Osteoblast (primary cell): ENCODE results near the gene AXDND1. TPM values are rescaled to one million over a fixed set of nuclear protein-coding genes. Genes with fewer than 3 reads are reported as not detected.
"Not testable (repeated sequence)": the region's sequence is repeated elsewhere in the genome, so short reads cannot be mapped to it uniquely, and the experiment has no call there.

Experiments
- DNase-seq: peaks from one replicate; pipeline ENCODE4 v3.0.0; 2011; ENCODE audit warnings: low spot score, mixed read lengths; ENCODE audit not compliant: insufficient read length; ENCODE audit errors: missing footprints
- H2AFZ ChIP-seq: 2 replicates; pipeline ENCODE4 v1.6.0; 2011; ENCODE audit warnings: mild to moderate bottlenecking, low read length
- H3K27ac ChIP-seq: 2 replicates; pipeline ENCODE4 v1.5.1; 2011; ENCODE audit warnings: mild to moderate bottlenecking, low read depth, low read length, moderate library complexity
- H3K27me3 ChIP-seq: 2 replicates; pipeline ENCODE4 v1.6.0; 2012; ENCODE audit warnings: mild to moderate bottlenecking, control low read depth, inconsistent platforms, low read length, moderate library complexity; ENCODE audit not compliant: insufficient read depth
- H3K36me3 ChIP-seq: 2 replicates; pipeline ENCODE4 v1.5.1; 2011; ENCODE audit warnings: mild to moderate bottlenecking, low read length, control low read depth, moderate library complexity; ENCODE audit not compliant: insufficient read depth
- H3K4me1 ChIP-seq: 2 replicates; pipeline ENCODE4 v1.5.1; 2011; ENCODE audit warnings: mild to moderate bottlenecking, low read length, control low read depth, moderate library complexity; ENCODE audit not compliant: insufficient read depth
- H3K4me2 ChIP-seq: 2 replicates; pipeline ENCODE4 v1.6.0; 2011; ENCODE audit warnings: mild to moderate bottlenecking, low read length; ENCODE audit not compliant: insufficient read depth
- H3K4me3 ChIP-seq: fragments of 200-600 bp; sonication (generic); 3 replicates; pipeline ENCODE4 v1.5.1; 2012; ENCODE audit warnings: mild to moderate bottlenecking, low read length, inconsistent platforms; ENCODE audit not compliant: insufficient read depth
- H3K79me2 ChIP-seq: 2 replicates; pipeline ENCODE4 v1.6.0; 2012; ENCODE audit warnings: mild to moderate bottlenecking, low read length, control low read depth, inconsistent platforms; ENCODE audit not compliant: insufficient read depth
- H3K9me3 ChIP-seq: 2 replicates; pipeline ENCODE4 v1.5.1; 2011; ENCODE audit warnings: low read depth, low read length, control low read depth
- H4K20me1 ChIP-seq: 2 replicates; pipeline ENCODE4 v1.6.0; 2012; ENCODE audit warnings: mild to moderate bottlenecking, low read length, control low read depth; ENCODE audit not compliant: insufficient read depth
- CTCF ChIP-seq: IDR thresholded peaks from 2 replicates; pipeline ENCODE4 v1.5.1; 2011; ENCODE audit warnings: mild to moderate bottlenecking, low read depth, low read length, moderate library complexity; ENCODE audit errors: extremely low read depth
- total RNA-seq: library from RNA; depleted of rRNA; stranded (reverse); fragments of >200 nt; gene quantifications from 2 replicates; pipeline ENCODE4 v1.2.3, GENCODE V29; 2012

Gene AXDND1
- total RNA-seq, 1 donor = 0.72 TPM

GRCh38 chr1:179509384-179509783 lies 143.6 kb downstream of the AXDND1 start:
- Histone ChIP-seq H3K4me1 (no peaks in the 10 kb centered on the region), H2AFZ (no peak overlapping the region), H3K4me2 (no peak overlapping the region), H3K9me3 (no peaks in the 10 kb centered on the region), H3K36me3 (no peaks in the 10 kb centered on the region), H3K4me3 (no peak overlapping the region), H3K79me2 (no peaks in the 10 kb centered on the region), H4K20me1 (no peaks in the 10 kb centered on the region), H3K27me3 (no peaks in the 10 kb centered on the region), H3K27ac (no peak overlapping the region)
- TF ChIP-seq CTCF = no peak
- no peak for DNase-seq

- no peaks in the 10 kb centered on the region for H3K4me1 ChIP-seq
- no peaks in the 10 kb centered on the region for H3K79me2 ChIP-seq
- DNase-seq = no peak
- H3K4me2 ChIP-seq = no peak overlapping the region
- no peaks in the 10 kb centered on the region for H3K27me3 ChIP-seq
- no peaks in the 10 kb centered on the region for H3K36me3 ChIP-seq
- H2AFZ ChIP-seq = no peak overlapping the region
- H3K27ac ChIP-seq = no peak overlapping the region
- H4K20me1 ChIP-seq = no peaks in the 10 kb centered on the region
- no peak overlapping the region for H3K4me3 ChIP-seq
- no peaks in the 10 kb centered on the region for H3K9me3 ChIP-seq
- TF ChIP-seq CTCF = no peak
Observed at GRCh38 chr1:179510038-179510437, 144.3 kb downstream of the AXDND1 start.

- no peaks in the 10 kb centered on the region for H3K27me3 ChIP-seq
- no peak for DNase-seq
- H3K4me1 ChIP-seq = no peaks in the 10 kb centered on the region
- no peak overlapping the region for H3K27ac ChIP-seq
- no peak overlapping the region for H3K4me2 ChIP-seq
- H4K20me1 ChIP-seq = no peaks in the 10 kb centered on the region
- no peaks in the 10 kb centered on the region for H3K9me3 ChIP-seq
- no peak for TF ChIP-seq CTCF
- no peak overlapping the region for H2AFZ ChIP-seq
- no peak overlapping the region for H3K4me3 ChIP-seq
- H3K36me3 ChIP-seq = no peaks in the 10 kb centered on the region
- no peaks in the 10 kb centered on the region for H3K79me2 ChIP-seq
Observed at GRCh38 chr1:179516976-179517705, 151.4 kb downstream of the AXDND1 start.

- H3K4me1 ChIP-seq = not testable (repeated sequence)
Observed at GRCh38 chr1:179518544-179518943, 152.8 kb downstream of the AXDND1 start.

More at GRCh38 chr1:179518544-179518943, 152.8 kb downstream of the AXDND1 start:
- not testable (repeated sequence) for H3K4me3 ChIP-seq, H3K9me3 ChIP-seq, H3K27me3 ChIP-seq, H3K36me3 ChIP-seq, DNase-seq, H3K79me2 ChIP-seq, H3K4me2 ChIP-seq, H3K27ac ChIP-seq, H4K20me1 ChIP-seq, H2AFZ ChIP-seq
